NCI-H2107 treated with DMSO at 0.1 percent for 48 hours (cell line): Measurements from ENCODE around the gene AOAH.
"Not testable (repeated sequence)": the region's sequence is repeated elsewhere in the genome, so short reads cannot be mapped to it uniquely, and the experiment has no call there.

Experiments used
- DNase-seq: peaks from one replicate; lab custom pipeline; 2025; ENCODE audit not compliant: unreplicated experiment; lab: John Stamatoyannopoulos, UW

AOAH gene

DNA sequence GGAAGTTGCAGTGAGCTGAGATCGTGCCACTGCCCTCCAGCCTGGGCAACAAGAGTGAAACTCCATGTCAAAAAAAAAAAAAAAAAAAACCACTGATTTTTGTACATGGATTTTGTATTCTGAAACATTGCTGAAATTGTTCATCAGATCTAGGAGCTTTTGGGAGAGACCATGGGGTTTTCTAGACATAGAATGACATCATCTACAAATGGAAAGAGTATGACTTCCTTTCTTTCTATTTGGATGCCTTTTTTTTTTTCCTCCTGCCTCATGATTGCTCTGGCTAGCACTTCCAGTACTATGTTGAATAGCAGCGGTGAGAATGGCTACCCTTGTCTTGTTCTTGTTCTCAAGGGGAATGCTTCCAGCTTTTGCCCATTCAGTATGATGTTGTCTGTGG, 245.5 kb downstream of the AOAH start:
- DNase-seq, result no peak

DNA sequence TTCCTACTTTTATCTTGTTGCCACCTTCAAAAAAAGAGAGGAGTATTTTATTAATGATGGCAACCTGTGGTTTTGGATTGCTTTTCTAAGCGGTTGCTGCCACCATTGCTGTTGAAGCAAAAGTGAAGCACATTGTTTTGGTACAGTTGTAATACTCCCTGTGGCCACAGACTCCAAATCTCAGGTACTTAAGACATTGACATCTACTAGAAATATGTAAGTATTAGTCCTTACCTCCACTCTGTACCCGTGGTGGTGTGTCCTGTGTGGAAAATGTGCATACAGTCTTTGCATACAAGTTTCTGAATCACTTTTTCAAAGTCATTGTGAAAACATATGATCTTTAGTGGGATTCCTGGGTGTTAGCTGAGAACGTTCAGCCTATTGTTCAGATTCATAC, 248.9 kb downstream of the AOAH start:
- no peak for DNase-seq

GRCh38 chr7:36475011-36475342, 249.3 kb downstream of the AOAH start:
- DNase-seq, result no peak

- no peak for DNase-seq
Measured at GRCh38 chr7:36474283-36475010, 249.8 kb downstream of the AOAH start.

DNA sequence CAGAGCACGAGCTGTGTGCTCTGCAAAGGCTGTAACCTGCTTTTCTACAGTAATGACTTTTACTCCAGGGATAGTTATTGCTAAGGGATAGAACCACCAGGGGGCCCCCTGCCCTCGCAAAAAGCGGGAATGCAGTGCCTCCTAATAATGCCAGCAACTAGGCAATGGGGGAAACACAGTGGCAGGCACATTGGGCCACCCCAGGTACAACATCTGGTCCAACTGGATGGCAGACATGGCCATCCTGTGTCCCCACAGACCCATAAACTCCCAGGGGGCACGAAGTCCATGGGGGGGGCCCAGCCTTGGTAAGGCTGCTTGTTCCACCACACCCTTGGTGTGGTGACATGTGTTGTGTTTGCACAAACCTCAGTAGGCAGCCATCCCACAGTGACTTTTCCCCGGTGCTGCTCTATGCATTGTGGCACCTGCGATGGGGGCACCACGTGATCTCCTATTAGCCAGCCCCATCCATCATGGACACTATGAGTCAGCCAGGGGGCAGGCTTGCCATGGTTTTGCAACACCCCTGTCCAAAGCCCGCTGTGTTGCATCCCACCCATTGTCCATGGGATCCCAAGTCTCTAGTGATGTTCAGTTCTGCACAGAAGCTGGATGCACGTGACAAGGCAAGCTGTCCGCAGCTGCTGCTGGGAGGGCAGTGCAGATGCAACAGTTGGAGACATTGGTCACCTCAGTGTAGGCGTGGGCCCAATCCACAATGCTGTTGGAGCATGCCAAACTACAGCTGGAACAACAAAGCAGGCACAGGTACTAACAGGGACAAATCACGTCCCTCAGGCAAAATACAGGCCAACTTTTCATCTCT, 250.6 kb downstream of the AOAH start:
- no peak for DNase-seq

- DNase-seq, result no peak
Measured at GRCh38 chr7:36472141-36472729, 252.1 kb downstream of the AOAH start.

DNA sequence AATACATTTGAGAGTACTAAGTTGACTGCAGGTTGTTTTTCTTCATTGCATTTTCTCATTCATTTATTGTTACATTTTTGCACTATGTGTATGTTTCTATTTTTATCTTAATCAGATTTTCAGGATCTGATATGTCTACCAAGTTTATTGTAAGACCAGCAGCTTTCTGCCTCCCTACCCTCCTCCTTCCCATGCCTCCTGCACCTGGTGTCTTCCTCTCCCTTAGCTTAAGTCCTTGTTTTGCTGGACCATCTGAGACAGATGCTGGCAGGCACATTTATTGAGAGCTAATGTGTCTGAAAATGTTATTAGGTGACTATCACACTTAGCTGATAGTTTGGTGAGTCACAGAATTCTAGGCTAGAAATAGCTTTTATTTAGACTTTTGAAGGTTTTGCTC, 255.1 kb downstream of the AOAH start:
- no peak for DNase-seq

GRCh38 chr7:36468370-36469101, 255.8 kb downstream of the AOAH start:
- no peak for DNase-seq

DNA sequence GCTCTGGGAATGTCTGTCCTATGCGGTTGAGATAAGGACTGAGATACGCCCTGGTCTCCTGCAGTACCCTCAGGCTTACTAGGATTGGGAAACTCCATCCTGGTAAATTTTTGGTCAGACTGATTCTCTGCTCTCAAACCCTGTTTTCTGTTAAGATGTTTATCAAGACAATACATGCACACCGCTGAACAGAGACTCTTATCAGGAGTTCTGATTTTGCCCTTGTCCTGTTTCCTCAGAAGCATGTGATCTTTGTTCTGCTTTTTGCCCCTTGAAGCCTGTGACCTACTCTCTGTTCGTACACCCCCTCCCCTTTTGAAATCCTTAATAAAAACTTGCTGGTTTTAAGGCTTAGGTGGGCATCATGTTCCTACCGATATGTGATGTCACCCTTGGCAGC, 258.3 kb downstream of the AOAH start:
- not testable (repeated sequence) for DNase-seq

DNA sequence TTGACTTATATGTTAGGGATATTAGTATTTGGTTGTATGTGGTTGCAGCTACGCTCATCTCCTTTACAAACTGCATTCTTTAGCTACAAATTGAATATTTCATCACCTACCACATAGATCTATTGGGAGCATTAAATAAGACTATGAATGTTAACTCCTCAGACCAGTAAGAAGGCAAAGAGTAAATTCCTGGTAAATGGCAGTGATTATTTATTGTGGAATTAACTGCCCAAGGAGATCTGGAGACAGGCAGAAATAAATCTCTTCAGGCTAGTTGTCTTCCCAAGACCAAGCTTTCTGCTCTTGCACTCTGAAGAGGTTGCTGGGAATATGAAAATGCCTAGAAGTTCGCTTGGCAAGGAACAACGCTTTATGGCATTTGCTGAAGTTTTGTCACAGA, 260.0 kb downstream of the AOAH start:
- DNase-seq, result no peak
